ENCODE measurements around the gene PLA2G4B.

PLA2G4B gene

GRCh38 chr15:41883484-41883825 is 44.8 kb downstream of the PLA2G4B start:
- no peak overlapping the region for H3K4me3 ChIP-seq (ENCODE audit: insufficient read length, low read depth)
- no peaks in the 10 kb centered on the region for H3K4me1 ChIP-seq (ENCODE audit: insufficient read depth, insufficient read length)
- no peaks in the 10 kb centered on the region for H3K27me3 ChIP-seq (ENCODE audit: insufficient read depth, insufficient read length)
- H3K36me3 ChIP-seq (ENCODE audit: insufficient read depth, insufficient read length, low read length): no peaks in the 10 kb centered on the region
- H3K9me3 ChIP-seq (ENCODE audit: insufficient read depth, low read length): no peaks in the 10 kb centered on the region
- no peak overlapping the region for H3K9ac ChIP-seq (ENCODE audit: insufficient read length, low read depth)
- TF ChIP-seq YY1 (IDR thresholded peaks at IDR 0.05; ENCODE audit: insufficient read depth, insufficient read length) (no peak), ZNF274 (IDR thresholded peaks at IDR 0.05; ENCODE audit: low read depth, low read length) (no peak), SUZ12 (IDR thresholded peaks at IDR 0.05; ENCODE audit: extremely low read depth, insufficient read depth, insufficient read length) (no peak)
- DNase-seq (ENCODE audit: low read depth, low spot score): no peak

GRCh38 chr15:41884458-41884857 is 45.8 kb downstream of the PLA2G4B start:
- no peak for DNase-seq (ENCODE audit: low read depth, low spot score)
- Histone ChIP-seq H3K4me3 (ENCODE audit: insufficient read length, low read depth) (no peak overlapping the region), H3K36me3 (ENCODE audit: insufficient read depth, insufficient read length, low read length) (no peaks in the 10 kb centered on the region), H3K9ac (ENCODE audit: insufficient read length, low read depth) (no peak overlapping the region), H3K4me1 (ENCODE audit: insufficient read depth, insufficient read length) (no peaks in the 10 kb centered on the region), H3K9me3 (ENCODE audit: insufficient read depth, low read length) (no peaks in the 10 kb centered on the region), H3K27me3 (ENCODE audit: insufficient read depth, insufficient read length) (no peaks in the 10 kb centered on the region)
- TF ChIP-seq YY1 (IDR thresholded peaks at IDR 0.05; ENCODE audit: insufficient read depth, insufficient read length): no peak
- no peak for TF ChIP-seq ZNF274 (IDR thresholded peaks at IDR 0.05; ENCODE audit: low read depth, low read length)
- TF ChIP-seq SUZ12 (IDR thresholded peaks at IDR 0.05; ENCODE audit: extremely low read depth, insufficient read depth, insufficient read length): no peak

- Histone ChIP-seq H3K27me3 (ENCODE audit: insufficient read depth, insufficient read length) (no peaks in the 10 kb centered on the region), H3K36me3 (ENCODE audit: insufficient read depth, insufficient read length, low read length) (no peaks in the 10 kb centered on the region), H3K4me3 (ENCODE audit: insufficient read length, low read depth) (no peak overlapping the region), H3K9ac (ENCODE audit: insufficient read length, low read depth) (no peak overlapping the region), H3K9me3 (ENCODE audit: insufficient read depth, low read length) (no peaks in the 10 kb centered on the region), H3K4me1 (ENCODE audit: insufficient read depth, insufficient read length) (peaks cover 4% of the 10 kb centered on the region)
- no peak for DNase-seq (ENCODE audit: low read depth, low spot score)
- TF ChIP-seq ZNF274 (IDR thresholded peaks at IDR 0.05; ENCODE audit: low read depth, low read length): no peak
- TF ChIP-seq SUZ12 (IDR thresholded peaks at IDR 0.05; ENCODE audit: extremely low read depth, insufficient read depth, insufficient read length): no peak
- no peak for TF ChIP-seq YY1 (IDR thresholded peaks at IDR 0.05; ENCODE audit: insufficient read depth, insufficient read length)
Measured at GRCh38 chr15:41885321-41885720, 46.7 kb downstream of the PLA2G4B start.

GRCh38 chr15:41885841-41886240 is 47.2 kb downstream of the PLA2G4B start:
- H3K9me3 ChIP-seq (ENCODE audit: insufficient read depth, low read length): no peaks in the 10 kb centered on the region
- no peak for TF ChIP-seq SUZ12 (IDR thresholded peaks at IDR 0.05; ENCODE audit: extremely low read depth, insufficient read depth, insufficient read length)
- TF ChIP-seq YY1 (IDR thresholded peaks at IDR 0.05; ENCODE audit: insufficient read depth, insufficient read length): no peak
- no peak for TF ChIP-seq ZNF274 (IDR thresholded peaks at IDR 0.05; ENCODE audit: low read depth, low read length)
- H3K36me3 ChIP-seq (ENCODE audit: insufficient read depth, insufficient read length, low read length): no peaks in the 10 kb centered on the region
- no peak for DNase-seq (ENCODE audit: low read depth, low spot score)
- H3K4me1 ChIP-seq (ENCODE audit: insufficient read depth, insufficient read length): peaks cover 9% of the 10 kb centered on the region
- no peak overlapping the region for H3K4me3 ChIP-seq (ENCODE audit: insufficient read length, low read depth)
- no peak overlapping the region for H3K9ac ChIP-seq (ENCODE audit: insufficient read length, low read depth)
- H3K27me3 ChIP-seq (ENCODE audit: insufficient read depth, insufficient read length): no peaks in the 10 kb centered on the region

GRCh38 chr15:41886741-41887140 is 48.1 kb downstream of the PLA2G4B start:
- TF ChIP-seq YY1 (IDR thresholded peaks at IDR 0.05; ENCODE audit: insufficient read depth, insufficient read length): no peak
- no peak for TF ChIP-seq SUZ12 (IDR thresholded peaks at IDR 0.05; ENCODE audit: extremely low read depth, insufficient read depth, insufficient read length)
- no peak for TF ChIP-seq ZNF274 (IDR thresholded peaks at IDR 0.05; ENCODE audit: low read depth, low read length)
- no peak for DNase-seq (ENCODE audit: low read depth, low spot score)
- no peak overlapping the region for H3K9ac ChIP-seq (ENCODE audit: insufficient read length, low read depth)
- H3K4me3 ChIP-seq (ENCODE audit: insufficient read length, low read depth): no peak overlapping the region
- peaks cover 10% of the 10 kb centered on the region for H3K4me1 ChIP-seq (ENCODE audit: insufficient read depth, insufficient read length)
- H3K36me3 ChIP-seq (ENCODE audit: insufficient read depth, insufficient read length, low read length): no peaks in the 10 kb centered on the region
- H3K9me3 ChIP-seq (ENCODE audit: insufficient read depth, low read length): no peaks in the 10 kb centered on the region
- H3K27me3 ChIP-seq (ENCODE audit: insufficient read depth, insufficient read length): no peaks in the 10 kb centered on the region

- Histone ChIP-seq H3K9ac (ENCODE audit: insufficient read length, low read depth) (no peak overlapping the region), H3K36me3 (ENCODE audit: insufficient read depth, insufficient read length, low read length) (no peaks in the 10 kb centered on the region), H3K4me3 (ENCODE audit: insufficient read length, low read depth) (no peak overlapping the region), H3K9me3 (ENCODE audit: insufficient read depth, low read length) (no peaks in the 10 kb centered on the region), H3K27me3 (ENCODE audit: insufficient read depth, insufficient read length) (no peaks in the 10 kb centered on the region), H3K4me1 (ENCODE audit: insufficient read depth, insufficient read length) (peaks cover 10% of the 10 kb centered on the region)
- no peak for DNase-seq (ENCODE audit: low read depth, low spot score)
- no peak for TF ChIP-seq YY1 (IDR thresholded peaks at IDR 0.05; ENCODE audit: insufficient read depth, insufficient read length)
Measured at GRCh38 chr15:41887161-41887560, 48.5 kb downstream of the PLA2G4B start.

- peaks cover 12% of the 10 kb centered on the region for H3K4me1 ChIP-seq (ENCODE audit: insufficient read depth, insufficient read length)
- TF ChIP-seq ZNF274 (IDR thresholded peaks at IDR 0.05; ENCODE audit: low read depth, low read length) (no peak), SUZ12 (IDR thresholded peaks at IDR 0.05; ENCODE audit: extremely low read depth, insufficient read depth, insufficient read length) (no peak), YY1 (IDR thresholded peaks at IDR 0.05; ENCODE audit: insufficient read depth, insufficient read length) (no peak)
- no peak overlapping the region for H3K4me3 ChIP-seq (ENCODE audit: insufficient read length, low read depth)
- H3K27me3 ChIP-seq (ENCODE audit: insufficient read depth, insufficient read length): no peaks in the 10 kb centered on the region
- H3K9ac ChIP-seq (ENCODE audit: insufficient read length, low read depth): no peak overlapping the region
- DNase-seq (ENCODE audit: low read depth, low spot score): no peak
- H3K9me3 ChIP-seq (ENCODE audit: insufficient read depth, low read length): no peaks in the 10 kb centered on the region
- no peaks in the 10 kb centered on the region for H3K36me3 ChIP-seq (ENCODE audit: insufficient read depth, insufficient read length, low read length)
Measured at GRCh38 chr15:41887893-41888292, 49.2 kb downstream of the PLA2G4B start.
